Choroid plexus epithelial cell (primary cell): ENCODE measurements around the gene GSG1L.
A peak's percentile ranks its signal among the peaks of the same experiment; 100 is the strongest.

ENCODE experiments used
- DNase-seq: peaks from one replicate; pipeline ENCODE4 v3.0.0-alpha.2; 2010; ENCODE audit warnings: low read depth
- H3K4me3 ChIP-seq: 2 replicates; pipeline ENCODE4 v1.5.1; 2011; ENCODE audit warnings: low read depth, mild to moderate bottlenecking, control low read depth, low read length, moderate library complexity
- TF ChIP-seq, protein P1 (sequence below): conservative IDR thresholded peaks from 2 replicates; pipeline ENCODE4 v1.5.1; 2011; ENCODE audit warnings: low read depth, mild to moderate bottlenecking, control low read depth, inconsistent platforms, low read length, moderate library complexity

Gene GSG1L

GRCh38 chr16:27749946-27750345 is 313.6 kb downstream of the GSG1L start:
- TF ChIP-seq, protein P1, sequence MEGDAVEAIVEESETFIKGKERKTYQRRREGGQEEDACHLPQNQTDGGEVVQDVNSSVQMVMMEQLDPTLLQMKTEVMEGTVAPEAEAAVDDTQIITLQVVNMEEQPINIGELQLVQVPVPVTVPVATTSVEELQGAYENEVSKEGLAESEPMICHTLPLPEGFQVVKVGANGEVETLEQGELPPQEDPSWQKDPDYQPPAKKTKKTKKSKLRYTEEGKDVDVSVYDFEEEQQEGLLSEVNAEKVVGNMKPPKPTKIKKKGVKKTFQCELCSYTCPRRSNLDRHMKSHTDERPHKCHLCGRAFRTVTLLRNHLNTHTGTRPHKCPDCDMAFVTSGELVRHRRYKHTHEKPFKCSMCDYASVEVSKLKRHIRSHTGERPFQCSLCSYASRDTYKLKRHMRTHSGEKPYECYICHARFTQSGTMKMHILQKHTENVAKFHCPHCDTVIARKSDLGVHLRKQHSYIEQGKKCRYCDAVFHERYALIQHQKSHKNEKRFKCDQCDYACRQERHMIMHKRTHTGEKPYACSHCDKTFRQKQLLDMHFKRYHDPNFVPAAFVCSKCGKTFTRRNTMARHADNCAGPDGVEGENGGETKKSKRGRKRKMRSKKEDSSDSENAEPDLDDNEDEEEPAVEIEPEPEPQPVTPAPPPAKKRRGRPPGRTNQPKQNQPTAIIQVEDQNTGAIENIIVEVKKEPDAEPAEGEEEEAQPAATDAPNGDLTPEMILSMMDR = no peak

GRCh38 chr16:27749547-27749875 is 314.0 kb downstream of the GSG1L start:
- TF ChIP-seq, protein P1 = no peak
- DNase-seq = no peak
- no peak overlapping the region for H3K4me3 ChIP-seq

More at GRCh38 chr16:27749946-27750345, 313.6 kb downstream of the GSG1L start:
- no peak overlapping the region for H3K4me3 ChIP-seq
- DNase-seq = no peak

DNA sequence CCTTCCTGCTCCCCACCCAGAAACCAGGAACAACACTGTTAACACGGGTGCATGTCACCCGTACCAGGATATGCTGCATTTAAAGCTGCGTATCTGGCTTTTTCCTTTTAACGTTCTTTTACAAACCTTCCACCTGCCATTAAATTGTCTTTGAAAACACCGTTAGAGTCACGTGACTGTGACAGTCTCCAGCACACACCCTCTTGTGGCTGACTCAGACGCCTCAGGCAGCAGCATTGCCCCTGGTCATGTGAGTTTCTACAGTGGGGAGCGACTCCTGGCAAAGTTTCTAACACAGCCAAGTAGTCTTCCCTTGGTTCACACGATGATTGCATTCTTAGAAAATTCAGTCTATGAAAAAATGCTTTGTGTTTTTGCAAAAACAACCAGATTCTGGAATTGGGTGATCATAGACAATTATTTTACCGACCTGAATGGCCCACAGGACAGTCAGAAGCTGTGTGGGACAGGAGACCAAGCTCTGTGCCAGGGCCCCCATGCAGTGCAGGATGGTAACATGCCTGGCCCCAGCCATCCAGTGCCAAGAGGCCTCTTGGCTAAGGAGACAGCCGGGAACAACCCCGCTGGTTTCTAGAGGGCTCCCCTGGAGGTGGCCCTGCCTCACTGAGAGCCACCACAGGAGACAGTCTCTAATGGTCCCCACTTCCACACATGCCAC is 314.5 kb downstream of the GSG1L start:
- H3K4me3 ChIP-seq = no peak overlapping the region
- TF ChIP-seq, protein P1 = peak; percentile 50
- peak; percentile 91 for DNase-seq

GRCh38 chr16:27747946-27748345 is 315.6 kb downstream of the GSG1L start:
- no peak for DNase-seq
- H3K4me3 ChIP-seq = no peak overlapping the region
- TF ChIP-seq, protein P1 = no peak

GRCh38 chr16:27746076-27746855 is 317.2 kb downstream of the GSG1L start:
- no peak for DNase-seq
- TF ChIP-seq, protein P1 = no peak
- no peak overlapping the region for H3K4me3 ChIP-seq

DNA sequence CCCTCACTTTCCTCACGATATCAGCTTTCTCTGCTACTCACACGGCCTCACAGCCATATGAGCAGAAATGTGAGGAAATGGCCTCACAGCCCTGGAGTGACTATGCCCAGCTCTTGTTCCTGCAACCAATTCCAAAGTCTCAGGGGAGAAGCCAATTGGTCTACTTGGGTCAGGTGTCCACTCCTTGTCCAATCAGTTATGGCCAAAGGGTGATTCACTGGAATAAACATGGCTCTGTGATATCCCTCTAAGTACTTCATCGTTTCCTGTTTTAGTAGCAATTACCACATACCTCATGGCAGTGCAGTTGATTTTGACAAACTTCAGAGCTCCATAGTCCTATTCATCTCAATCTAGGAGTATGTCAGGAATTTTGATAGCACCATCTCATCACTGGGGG is 318.2 kb downstream of the GSG1L start:
- DNase-seq = peak; percentile 30
- no peak overlapping the region for H3K4me3 ChIP-seq

More for the DNA sequence above, 318.2 kb downstream of the GSG1L start:
- TF ChIP-seq, protein P1 = no peak
